GM13976 (cell line): ENCODE data around the gene PRDX6.

ENCODE experiments used
- DNase-seq: peaks from one replicate; pipeline ENCODE4 v3.0.0; 2012; ENCODE audit warnings: low spot score
- in situ Hi-C: fragments of 300-500 bp; cut with MboI; formaldehyde crosslinking; loops from one replicate; pipeline ENCODE4 v1.12.0; 2022; ENCODE audit warnings: low sequenced_read_pairs, mixed read lengths, inconsistent platforms; ENCODE audit not compliant: unreplicated experiment
- TF ChIP-seq, protein P1 (sequence below): IDR thresholded peaks from 2 replicates; pipeline ENCODE4 v1.5.1; 2012; ENCODE audit warnings: borderline replicate concordance, mild to moderate bottlenecking; ENCODE audit not compliant: insufficient read depth; ENCODE audit errors: extremely low read depth, missing control alignments, control extremely low read depth

Gene PRDX6

DNA sequence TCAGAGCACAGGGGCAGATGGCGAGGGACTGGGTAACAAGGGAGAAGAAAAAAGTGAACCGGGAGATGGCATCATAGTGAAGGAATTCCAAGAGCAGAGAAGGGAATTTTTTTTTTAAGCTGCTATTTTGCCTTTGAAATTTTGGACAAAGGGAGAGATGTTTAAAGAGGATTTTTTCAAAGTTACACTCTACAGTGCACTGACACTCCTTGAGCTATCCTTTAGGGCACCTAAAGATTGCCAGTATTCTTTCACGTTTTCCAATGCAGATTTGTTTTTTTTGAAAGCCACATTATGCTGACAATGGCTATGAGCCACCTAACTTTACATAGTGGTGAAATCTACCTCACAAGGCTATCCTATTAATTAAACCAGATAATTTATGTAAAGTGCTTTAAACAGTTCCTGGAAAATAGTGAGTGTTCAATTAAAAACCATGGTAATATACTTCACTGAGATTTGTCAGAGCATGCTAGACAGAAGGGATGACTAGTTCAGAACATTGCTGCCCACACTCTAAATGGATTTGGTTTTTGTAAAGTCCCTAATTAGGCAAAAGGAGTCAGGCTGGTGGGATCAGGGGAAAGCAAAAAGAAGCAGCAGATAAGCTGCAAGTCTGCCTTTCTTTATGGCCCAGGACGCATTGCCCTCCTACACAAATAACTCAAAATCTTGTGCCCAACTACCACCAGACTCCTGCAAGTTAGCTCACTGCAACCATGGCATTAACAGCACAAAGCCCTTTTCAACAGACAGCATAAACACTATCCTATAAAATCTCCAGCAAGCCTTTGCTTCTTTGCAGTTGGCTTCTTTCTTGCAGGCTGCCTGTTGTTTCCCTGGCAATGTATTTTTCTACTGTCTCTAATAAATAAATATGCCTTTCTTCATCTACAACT lies 53.9 kb downstream of the PRDX6 start:
- in situ Hi-C loops, result no loop called here

DNA sequence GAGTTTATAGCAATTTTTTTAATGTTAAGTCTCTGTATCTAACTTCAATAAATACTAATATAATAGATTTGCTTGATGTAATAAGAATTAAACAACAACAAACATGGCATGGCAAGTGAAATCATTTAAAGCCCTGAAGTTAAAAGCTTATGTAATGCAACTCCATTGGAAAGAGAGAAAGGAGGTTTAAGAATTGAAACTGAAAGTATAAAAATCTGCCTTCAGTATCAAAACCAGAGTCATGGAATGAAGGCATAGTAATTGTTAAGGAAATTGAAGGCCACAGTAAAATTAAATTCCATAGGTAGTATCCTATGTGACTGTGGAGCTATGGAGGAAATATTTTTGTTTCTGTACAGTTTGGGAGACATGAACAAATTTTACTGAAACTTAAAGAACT lies 55.1 kb downstream of the PRDX6 start:
- DNase-seq, result no peak
- in situ Hi-C loops, result no loop called here
- TF ChIP-seq, protein P1, sequence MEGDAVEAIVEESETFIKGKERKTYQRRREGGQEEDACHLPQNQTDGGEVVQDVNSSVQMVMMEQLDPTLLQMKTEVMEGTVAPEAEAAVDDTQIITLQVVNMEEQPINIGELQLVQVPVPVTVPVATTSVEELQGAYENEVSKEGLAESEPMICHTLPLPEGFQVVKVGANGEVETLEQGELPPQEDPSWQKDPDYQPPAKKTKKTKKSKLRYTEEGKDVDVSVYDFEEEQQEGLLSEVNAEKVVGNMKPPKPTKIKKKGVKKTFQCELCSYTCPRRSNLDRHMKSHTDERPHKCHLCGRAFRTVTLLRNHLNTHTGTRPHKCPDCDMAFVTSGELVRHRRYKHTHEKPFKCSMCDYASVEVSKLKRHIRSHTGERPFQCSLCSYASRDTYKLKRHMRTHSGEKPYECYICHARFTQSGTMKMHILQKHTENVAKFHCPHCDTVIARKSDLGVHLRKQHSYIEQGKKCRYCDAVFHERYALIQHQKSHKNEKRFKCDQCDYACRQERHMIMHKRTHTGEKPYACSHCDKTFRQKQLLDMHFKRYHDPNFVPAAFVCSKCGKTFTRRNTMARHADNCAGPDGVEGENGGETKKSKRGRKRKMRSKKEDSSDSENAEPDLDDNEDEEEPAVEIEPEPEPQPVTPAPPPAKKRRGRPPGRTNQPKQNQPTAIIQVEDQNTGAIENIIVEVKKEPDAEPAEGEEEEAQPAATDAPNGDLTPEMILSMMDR, result no peak

More for the DNA sequence above, 53.9 kb downstream of the PRDX6 start:
- DNase-seq, result no peak
- TF ChIP-seq, protein P1, result no peak

DNA sequence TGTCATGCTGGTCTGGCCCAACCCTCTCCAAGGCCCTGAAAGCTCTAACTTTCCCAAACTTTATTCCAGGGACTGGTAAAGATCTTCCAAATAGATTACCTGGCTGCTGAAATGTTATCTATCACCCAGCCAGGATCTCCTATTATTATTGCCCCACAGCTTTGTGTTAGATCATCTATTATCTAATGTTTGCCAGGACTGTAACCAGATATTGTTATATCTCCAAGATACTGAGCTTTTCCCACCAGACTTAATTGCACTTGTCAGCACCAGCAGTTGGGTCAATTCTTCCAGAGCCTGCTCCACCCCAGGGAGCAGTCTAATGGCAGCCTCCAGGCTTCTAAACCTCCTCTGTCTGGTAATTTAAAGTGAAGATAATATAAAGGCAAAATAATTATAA lies 59.1 kb downstream of the PRDX6 start:
- in situ Hi-C loops, result no loop called here
- DNase-seq, result no peak
- TF ChIP-seq, protein P1, result no peak
